ENCODE results near the gene OBSL1.

The OBSL1 gene

GRCh38 chr2:219596954-219597551 is 25.7 kb upstream of the OBSL1 start:
- DNase-seq, result no peak

- DNase-seq, result no peak
Observed at GRCh38 chr2:219595256-219595655, 23.9 kb upstream of the OBSL1 start.

DNA sequence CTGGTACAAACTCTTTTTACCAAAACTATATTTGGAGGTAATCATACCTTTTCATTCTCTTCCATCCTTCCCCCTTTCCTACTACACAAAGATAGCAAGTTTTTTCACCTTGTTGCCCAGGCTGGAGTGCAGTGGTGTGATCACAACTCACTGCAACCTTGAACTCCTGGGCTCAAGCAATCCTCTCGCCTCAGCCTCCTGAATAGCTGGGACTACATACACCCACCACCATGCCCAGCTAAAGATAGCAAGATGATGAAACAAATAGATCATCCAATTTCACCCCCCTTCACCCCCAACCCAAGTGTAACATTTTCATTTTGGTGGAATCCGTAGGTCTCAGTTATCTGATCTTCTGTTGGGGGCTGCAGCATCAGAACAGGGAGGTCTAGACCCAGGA is 21.8 kb upstream of the OBSL1 start:
- DNase-seq, result no peak

- DNase-seq, result no peak
Observed at GRCh38 chr2:219592736-219593135, 21.4 kb upstream of the OBSL1 start.

GRCh38 chr2:219591091-219591490 is 19.8 kb upstream of the OBSL1 start:
- no peak for DNase-seq

DNA sequence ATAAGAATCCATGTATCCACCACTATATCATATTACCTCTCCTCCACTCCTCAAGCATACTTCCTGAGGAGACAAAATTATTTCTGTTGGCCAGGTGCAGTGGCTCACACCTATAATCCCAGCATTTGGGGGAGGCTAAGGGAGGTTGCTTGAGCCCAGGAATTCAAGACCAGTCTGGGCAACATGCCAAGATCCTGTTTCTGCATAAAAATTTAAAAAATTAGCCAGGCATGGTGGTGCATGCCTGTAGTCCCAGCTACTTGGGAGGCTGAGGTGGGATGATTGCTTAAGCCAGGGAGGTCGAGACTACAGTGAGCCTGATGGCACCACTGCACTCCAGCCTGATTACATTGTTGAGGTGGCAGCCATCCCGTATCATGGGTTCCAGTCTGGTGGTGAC is 10.0 kb upstream of the OBSL1 start:
- no peak for DNase-seq

- no peak for DNase-seq
Observed at GRCh38 chr2:219578811-219579613, 7.7 kb upstream of the OBSL1 start.

DNA sequence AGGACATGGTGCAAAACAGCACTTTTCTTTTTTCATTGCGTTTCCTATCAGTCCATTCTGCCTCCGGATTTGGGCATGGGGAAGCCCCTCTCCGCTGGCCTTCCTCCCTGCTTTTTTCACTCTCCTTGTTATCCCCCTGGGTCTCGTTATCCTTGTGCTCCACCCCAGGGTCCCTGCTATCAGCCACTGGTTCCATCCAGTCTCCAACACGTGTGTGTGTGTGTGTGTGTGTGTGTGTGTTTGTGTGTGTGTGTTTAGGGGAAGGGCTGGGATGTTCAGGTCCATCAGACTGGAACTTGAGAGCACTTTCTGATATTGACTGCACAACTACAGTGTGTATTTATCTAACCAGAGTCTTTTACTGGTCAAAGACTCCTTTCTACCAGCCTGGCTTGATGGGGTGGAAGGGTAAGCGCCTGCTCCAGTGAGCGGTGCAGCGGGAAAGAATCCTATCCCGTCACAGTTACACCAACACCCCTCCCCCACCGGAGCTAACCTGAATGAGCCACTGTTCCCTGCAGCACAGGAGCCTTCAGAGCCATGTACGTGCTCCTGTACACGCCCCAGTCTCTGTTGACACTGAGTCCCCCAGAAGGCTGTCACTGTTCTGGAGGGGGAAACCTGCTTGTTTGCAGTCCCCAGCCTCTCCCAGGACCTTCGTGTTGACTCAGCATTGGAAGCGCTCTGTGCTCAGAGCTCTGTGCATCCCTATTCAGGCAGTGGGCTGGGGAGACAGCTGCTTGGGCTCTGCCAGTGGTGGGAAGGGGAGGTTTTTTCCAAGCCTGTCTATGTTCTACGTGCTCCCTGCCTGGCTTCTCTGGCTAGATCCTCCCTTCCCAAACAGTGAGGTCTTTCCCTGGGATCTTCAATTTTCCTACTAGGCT is 5.4 kb upstream of the OBSL1 start:
- DNase-seq, result peak; percentile 97

DNA sequence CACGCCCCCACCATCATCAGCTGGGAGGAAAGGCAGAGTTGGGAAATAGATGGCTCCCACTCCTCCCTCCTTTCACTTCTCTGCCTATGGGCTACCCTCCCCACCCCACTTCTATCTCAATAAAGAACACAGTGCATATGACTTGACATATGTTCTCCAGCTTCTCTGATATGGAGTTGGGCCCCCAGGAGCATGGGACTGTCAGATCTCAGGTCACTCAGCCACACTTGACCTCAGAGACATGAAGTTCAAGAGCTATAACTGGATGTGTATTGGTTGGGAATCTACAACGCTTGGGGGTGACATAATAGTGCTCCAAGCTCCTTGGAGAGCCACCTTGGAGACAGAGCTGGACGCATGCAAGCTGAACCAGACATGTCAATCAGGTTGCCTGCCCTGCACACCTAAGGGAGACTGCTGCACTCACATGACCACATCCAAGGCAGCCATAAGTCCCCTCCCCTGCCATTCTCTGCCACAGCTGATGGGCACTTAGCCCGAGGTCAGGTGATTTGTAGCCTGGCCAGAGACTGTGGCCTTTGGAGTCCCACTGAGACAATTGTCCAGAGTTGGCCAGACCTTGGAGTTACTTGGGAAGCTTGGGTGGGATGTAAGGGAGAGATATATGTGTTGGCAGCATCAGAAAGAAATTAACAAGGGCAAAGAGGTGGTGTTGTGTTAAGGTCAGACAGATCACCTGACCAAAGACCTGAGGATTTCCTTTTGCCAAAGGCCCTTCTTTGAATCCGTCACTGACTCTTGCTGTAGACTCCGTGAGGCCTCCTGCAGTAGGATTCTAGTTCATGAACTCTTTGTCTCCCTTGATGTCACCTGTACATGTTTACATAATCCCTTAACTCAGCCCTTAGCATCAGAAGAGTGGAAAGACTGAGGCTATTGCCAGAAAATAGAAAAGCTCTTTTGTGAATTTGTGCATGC is 4.5 kb upstream of the OBSL1 start:
- no peak for DNase-seq

DNA sequence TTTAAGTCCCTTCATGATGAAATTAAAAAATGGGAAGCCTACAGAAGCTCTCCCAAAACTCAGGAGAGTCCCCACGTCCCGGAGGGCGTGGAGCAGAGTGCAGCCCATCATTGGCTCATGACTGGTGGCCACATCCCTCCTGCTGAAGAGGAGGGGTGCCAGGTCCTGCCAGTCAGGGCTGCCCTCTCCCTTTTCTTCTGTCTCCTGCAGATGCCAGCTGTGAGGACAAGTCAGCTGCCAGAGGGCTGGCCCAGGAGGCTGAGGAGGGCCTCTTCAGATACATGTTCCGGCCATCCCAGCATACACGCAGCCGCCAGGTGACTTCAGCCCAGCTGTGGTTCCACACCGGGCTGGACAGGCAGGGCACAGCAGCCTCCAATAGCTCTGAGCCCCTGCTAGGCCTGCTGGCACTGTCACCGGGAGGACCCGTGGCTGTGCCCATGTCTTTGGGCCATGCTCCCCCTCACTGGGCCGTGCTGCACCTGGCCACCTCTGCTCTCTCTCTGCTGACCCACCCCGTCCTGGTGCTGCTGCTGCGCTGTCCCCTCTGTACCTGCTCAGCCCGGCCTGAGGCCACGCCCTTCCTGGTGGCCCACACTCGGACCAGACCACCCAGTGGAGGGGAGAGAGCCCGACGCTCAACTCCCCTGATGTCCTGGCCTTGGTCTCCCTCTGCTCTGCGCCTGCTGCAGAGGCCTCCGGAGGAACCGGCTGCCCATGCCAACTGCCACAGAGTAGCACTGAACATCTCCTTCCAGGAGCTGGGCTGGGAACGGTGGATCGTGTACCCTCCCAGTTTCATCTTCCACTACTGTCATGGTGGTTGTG is 3.4 kb upstream of the OBSL1 start:
- no peak for DNase-seq

GRCh38 chr2:219573166-219573565 is 1.8 kb upstream of the OBSL1 start:
- DNase-seq, result no peak

- DNase-seq, result no peak
Observed at GRCh38 chr2:219572237-219573001, 1.1 kb upstream of the OBSL1 start, which contains the start of gene INHA. INHA (plus strand) TSS chr2:219572310; CDS start chr2:219572375, 65 bp downstream.

DNA sequence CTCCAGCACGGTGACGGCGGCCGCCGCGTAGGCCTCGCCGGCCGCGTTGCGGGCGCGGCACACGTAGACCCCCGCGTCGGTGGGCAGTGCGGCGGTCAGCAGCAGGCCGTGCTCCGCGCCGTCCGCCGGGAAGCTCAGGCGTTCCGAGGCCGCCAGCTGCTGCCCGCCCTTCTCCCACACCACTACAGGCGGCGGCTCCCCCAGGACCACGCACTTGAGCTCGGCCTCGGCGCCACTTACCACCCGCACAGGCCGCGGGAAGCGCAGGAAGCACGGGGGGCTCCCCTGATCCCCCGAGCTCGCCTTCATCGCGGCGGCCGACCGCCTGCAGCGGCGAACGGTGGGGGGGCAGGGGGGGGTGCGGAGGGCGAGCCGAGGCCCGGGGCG is 422 bp downstream of the OBSL1 start:
- no peak for DNase-seq

DNA sequence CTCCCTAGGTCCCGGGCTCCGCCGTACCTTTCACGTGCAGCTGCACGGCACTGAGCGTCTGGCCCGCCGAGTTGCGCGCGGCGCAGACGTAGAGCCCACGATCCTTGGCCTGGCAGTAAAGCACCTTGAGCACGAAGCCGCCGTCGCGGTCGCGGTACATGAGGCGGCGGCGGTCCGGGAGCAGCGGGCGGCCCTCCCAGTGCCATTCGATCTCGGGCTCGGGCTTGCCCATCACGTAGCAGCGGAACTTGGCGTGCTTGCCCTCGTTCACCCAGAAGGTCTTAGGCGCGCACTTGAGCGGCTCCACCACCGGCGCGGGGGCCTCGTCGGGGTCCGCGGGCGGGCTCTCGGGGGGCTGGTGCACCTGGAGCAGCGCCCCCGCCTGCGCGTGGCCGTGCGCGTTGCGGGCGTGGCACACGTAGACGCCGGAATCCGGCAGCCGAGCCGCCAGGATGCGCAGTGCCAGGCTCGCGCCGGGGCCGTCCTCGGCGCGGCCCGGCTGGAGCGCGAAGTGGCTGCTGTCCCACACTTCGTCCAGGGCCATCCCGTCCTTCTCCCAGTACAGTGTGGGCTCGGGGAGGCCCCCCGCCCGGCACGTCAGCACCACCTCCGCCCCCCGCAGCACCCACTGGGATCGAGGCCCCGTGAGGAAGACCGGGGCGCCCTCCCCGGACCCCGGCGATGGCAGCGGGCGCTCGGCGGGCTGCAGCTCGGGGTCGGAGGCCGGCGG is 980 bp downstream of the OBSL1 start:
- no peak for DNase-seq

DNA sequence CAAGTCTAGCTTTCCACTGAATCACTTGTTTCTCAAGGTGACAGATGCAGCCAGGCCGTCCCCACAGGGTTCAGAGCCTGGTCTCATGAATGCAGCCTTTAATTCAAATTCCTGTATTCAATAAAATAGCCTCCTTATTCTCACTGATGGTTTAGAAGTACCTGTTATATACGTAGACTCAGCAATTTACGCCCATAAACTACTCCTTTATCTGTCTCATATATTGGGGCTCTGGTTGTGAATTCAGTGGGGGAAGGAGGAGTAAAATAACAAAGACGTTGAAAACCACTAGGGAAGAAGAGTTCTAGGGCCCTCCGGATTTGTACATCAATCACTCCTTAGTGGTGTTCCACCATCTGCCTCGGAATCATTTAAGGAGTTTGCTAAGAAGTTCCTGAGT is 1.7 kb downstream of the OBSL1 start:
- DNase-seq, result no peak

- DNase-seq, result peak; percentile 77
Observed at GRCh38 chr2:219569041-219569440, 2.3 kb downstream of the OBSL1 start.

- DNase-seq, result no peak
Observed at GRCh38 chr2:219567791-219568361, 3.5 kb downstream of the OBSL1 start.

DNA sequence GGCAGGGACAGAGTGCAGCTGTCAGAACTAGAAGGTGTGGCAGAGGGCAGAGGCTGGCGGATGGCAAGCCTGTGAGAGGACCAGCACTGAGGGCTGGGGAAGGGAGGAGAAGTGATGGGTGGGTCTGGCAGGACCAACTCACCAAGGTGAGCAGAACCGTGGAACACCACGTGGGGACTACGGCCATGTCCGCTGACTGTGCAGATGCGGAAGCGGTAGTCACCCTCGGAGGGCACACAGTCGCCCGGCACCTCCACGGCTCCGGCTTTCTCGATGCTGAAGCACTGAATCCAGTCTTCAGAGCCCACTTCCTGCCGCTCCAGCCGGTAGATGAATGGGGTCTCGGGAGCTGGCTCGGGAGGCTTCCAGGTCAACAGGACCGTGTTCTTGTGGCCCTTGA is 4.2 kb downstream of the OBSL1 start:
- DNase-seq, result no peak

- DNase-seq, result no peak
Observed at GRCh38 chr2:219566640-219567039, 4.7 kb downstream of the OBSL1 start.

Measured in islet precursor cell (in vitro differentiated cells).